ENCODE measurements around the gene NUDT21.
"Not testable (repeated sequence)": the region's sequence is repeated elsewhere in the genome, so short reads cannot be mapped to it uniquely, and the experiment has no call there.

NUDT21 gene

GRCh38 chr16:56450986-56451752 is at the start of gene NUDT21, which contains the start of gene OGFOD1:
TSS of gene NUDT21 (minus strand) at chr16:56451332. CDS start at chr16:56451202, 130 bp downstream.
TSS of gene OGFOD1 (plus strand) at chr16:56451554. CDS start at chr16:56451613, 59 bp downstream.
- Mint-ChIP-seq H3K36me3 (peaks cover 14% of the 10 kb centered on the region), H3K9me3 (no peaks in the 10 kb centered on the region), H3K4me1 (peaks cover 26% of the 10 kb centered on the region), H3K27me3 (no peaks in the 10 kb centered on the region), H3K27ac (peak within 1 kb of the TSS; percentile 85), H3K4me3 (peak within 1 kb of the TSS; percentile 95)
- ATAC-seq (ENCODE audit: low read depth) (peak; percentile 97), DNase-seq (ENCODE audit: low spot score in 2 of 2) (peak; percentile 72 to 88)

- Mint-ChIP-seq H3K27ac (no peak overlapping the region), H3K27me3 (no peaks in the 10 kb centered on the region), H3K4me3 (no peak overlapping the region), H3K9me3 (no peaks in the 10 kb centered on the region), H3K4me1 (no peaks in the 10 kb centered on the region), H3K36me3 (peaks cover 43% of the 10 kb centered on the region)
- DNase-seq (ENCODE audit: low spot score in 2 of 2) (no peak), ATAC-seq (ENCODE audit: low read depth) (no peak)
Measured at GRCh38 chr16:56493815-56494214, 42.7 kb upstream of the NUDT21 start.

- peaks cover 36% of the 10 kb centered on the region for H3K36me3 Mint-ChIP-seq
- no peak for ATAC-seq (ENCODE audit: low read depth)
- no peaks in the 10 kb centered on the region for H3K9me3 Mint-ChIP-seq
- H3K27ac Mint-ChIP-seq, result no peak overlapping the region
- H3K27me3 Mint-ChIP-seq, result no peaks in the 10 kb centered on the region
- H3K4me3 Mint-ChIP-seq, result no peak overlapping the region
- no peaks in the 10 kb centered on the region for H3K4me1 Mint-ChIP-seq
- DNase-seq (ENCODE audit: low spot score in 2 of 2), result no peak
Measured at GRCh38 chr16:56493126-56493525, 42.0 kb upstream of the NUDT21 start.

- Mint-ChIP-seq H3K27ac (no peak overlapping the region), H3K27me3 (no peaks in the 10 kb centered on the region), H3K36me3 (peaks cover 27% of the 10 kb centered on the region), H3K4me1 (no peaks in the 10 kb centered on the region), H3K9me3 (no peaks in the 10 kb centered on the region), H3K4me3 (no peak overlapping the region)
- ATAC-seq (ENCODE audit: low read depth) (peak; percentile 45), DNase-seq (ENCODE audit: low spot score in 2 of 2) (no peak)
Measured at GRCh38 chr16:56491657-56492261, 40.6 kb upstream of the NUDT21 start.

GRCh38 chr16:56488868-56489267 is 37.7 kb upstream of the NUDT21 start:
- not testable (repeated sequence) for H3K9me3 Mint-ChIP-seq; DNase-seq (ENCODE audit: low spot score in 2 of 2)

GRCh38 chr16:56488035-56488434 is 36.9 kb upstream of the NUDT21 start:
- DNase-seq (ENCODE audit: low spot score in 2 of 2) (no peak), ATAC-seq (ENCODE audit: low read depth) (no peak)
- no peak overlapping the region for H3K27ac Mint-ChIP-seq
- peaks cover 23% of the 10 kb centered on the region for H3K36me3 Mint-ChIP-seq
- no peaks in the 10 kb centered on the region for H3K4me1 Mint-ChIP-seq
- H3K9me3 Mint-ChIP-seq, result peaks cover 2% of the 10 kb centered on the region
- H3K4me3 Mint-ChIP-seq, result no peak overlapping the region
- H3K27me3 Mint-ChIP-seq, result no peaks in the 10 kb centered on the region

More at GRCh38 chr16:56488868-56489267, 37.7 kb upstream of the NUDT21 start:
- H3K4me1 Mint-ChIP-seq; H3K4me3 Mint-ChIP-seq; H3K27ac Mint-ChIP-seq; ATAC-seq (ENCODE audit: low read depth); H3K27me3 Mint-ChIP-seq: not testable (repeated sequence)
- H3K36me3 Mint-ChIP-seq, result peaks cover 23% of the 10 kb centered on the region

GRCh38 chr16:56483394-56483793 is 32.3 kb upstream of the NUDT21 start:
- DNase-seq (ENCODE audit: low spot score in 2 of 2), result no peak
- Mint-ChIP-seq H3K4me1 (no peaks in the 10 kb centered on the region), H3K36me3 (peaks cover 22% of the 10 kb centered on the region), H3K27ac (no peak overlapping the region), H3K27me3 (no peaks in the 10 kb centered on the region), H3K4me3 (no peak overlapping the region), H3K9me3 (peaks cover 2% of the 10 kb centered on the region)
- no peak for ATAC-seq (ENCODE audit: low read depth)

GRCh38 chr16:56482683-56483236 is 31.6 kb upstream of the NUDT21 start:
- ATAC-seq (ENCODE audit: low read depth) (no peak), DNase-seq (ENCODE audit: low spot score in 2 of 2) (no peak)
- Mint-ChIP-seq H3K27ac (no peak overlapping the region), H3K27me3 (no peaks in the 10 kb centered on the region), H3K9me3 (peaks cover 2% of the 10 kb centered on the region), H3K4me1 (no peaks in the 10 kb centered on the region), H3K4me3 (no peak overlapping the region), H3K36me3 (peaks cover 23% of the 10 kb centered on the region)

GRCh38 chr16:56481468-56482122 is 30.5 kb upstream of the NUDT21 start:
- DNase-seq (ENCODE audit: low spot score in 2 of 2), result no peak
- peak overlapping the region; percentile 55 for H3K27ac Mint-ChIP-seq
- H3K27me3 Mint-ChIP-seq, result no peaks in the 10 kb centered on the region

GRCh38 chr16:56480776-56481467 is 29.8 kb upstream of the NUDT21 start:
- Mint-ChIP-seq H3K36me3 (peaks cover 28% of the 10 kb centered on the region), H3K27ac (peak overlapping the region; percentile 55)

More at GRCh38 chr16:56481468-56482122, 30.5 kb upstream of the NUDT21 start:
- peaks cover 30% of the 10 kb centered on the region for H3K36me3 Mint-ChIP-seq
- no peak overlapping the region for H3K4me3 Mint-ChIP-seq
- no peaks in the 10 kb centered on the region for H3K4me1 Mint-ChIP-seq
- H3K9me3 Mint-ChIP-seq, result peaks cover 2% of the 10 kb centered on the region
- no peak for ATAC-seq (ENCODE audit: low read depth)

GRCh38 chr16:56479469-56479868 is 28.3 kb upstream of the NUDT21 start:
- no peak for ATAC-seq (ENCODE audit: low read depth)

More at GRCh38 chr16:56480776-56481467, 29.8 kb upstream of the NUDT21 start:
- ATAC-seq (ENCODE audit: low read depth) (no peak), DNase-seq (ENCODE audit: low spot score in 2 of 2) (no peak)
- no peaks in the 10 kb centered on the region for H3K9me3 Mint-ChIP-seq
- H3K4me1 Mint-ChIP-seq, result no peaks in the 10 kb centered on the region
- H3K27me3 Mint-ChIP-seq, result no peaks in the 10 kb centered on the region
- H3K4me3 Mint-ChIP-seq, result no peak overlapping the region

GRCh38 chr16:56478281-56479049 is 27.3 kb upstream of the NUDT21 start:
- Mint-ChIP-seq H3K4me1 (no peaks in the 10 kb centered on the region), H3K27ac (no peak overlapping the region), H3K9me3 (no peaks in the 10 kb centered on the region), H3K36me3 (peaks cover 23% of the 10 kb centered on the region), H3K27me3 (no peaks in the 10 kb centered on the region), H3K4me3 (no peak overlapping the region)
- DNase-seq (ENCODE audit: low spot score in 2 of 2), result no peak
- ATAC-seq (ENCODE audit: low read depth), result no peak

More at GRCh38 chr16:56479469-56479868, 28.3 kb upstream of the NUDT21 start:
- peak overlapping the region; percentile 45 for H3K27ac Mint-ChIP-seq
- H3K36me3 Mint-ChIP-seq, result peaks cover 22% of the 10 kb centered on the region
- H3K27me3 Mint-ChIP-seq, result no peaks in the 10 kb centered on the region
- no peaks in the 10 kb centered on the region for H3K9me3 Mint-ChIP-seq
- no peak overlapping the region for H3K4me3 Mint-ChIP-seq
- DNase-seq (ENCODE audit: low spot score in 2 of 2), result no peak
- no peaks in the 10 kb centered on the region for H3K4me1 Mint-ChIP-seq

Data from memory B cell (primary cell).